ENCODE results near the gene TYW1B.
"Not testable (repeated sequence)": the region's sequence is repeated elsewhere in the genome, so short reads cannot be mapped to it uniquely, and the experiment has no call there.

The TYW1B gene

DNA sequence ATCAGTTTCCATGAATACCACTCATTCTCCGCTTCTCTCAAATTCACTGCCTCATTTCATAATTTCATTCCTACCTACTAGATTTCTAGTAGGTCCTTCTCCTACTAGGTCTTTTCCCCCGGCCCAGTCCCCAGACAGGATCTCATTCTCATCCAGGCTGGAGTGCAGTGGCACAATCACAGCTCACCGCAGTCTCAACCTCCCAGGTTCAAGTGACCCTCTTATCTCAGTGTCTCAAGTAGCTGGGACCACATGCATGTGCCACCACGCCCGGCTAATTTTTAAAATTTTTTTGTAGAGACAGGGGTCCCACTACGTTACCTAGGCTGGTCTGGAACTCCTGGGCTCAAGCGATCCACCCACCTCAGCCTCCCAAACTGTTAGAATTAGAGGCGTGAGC, 132.5 kb downstream of the TYW1B start:
- DNase-seq: not testable (repeated sequence)

DNA sequence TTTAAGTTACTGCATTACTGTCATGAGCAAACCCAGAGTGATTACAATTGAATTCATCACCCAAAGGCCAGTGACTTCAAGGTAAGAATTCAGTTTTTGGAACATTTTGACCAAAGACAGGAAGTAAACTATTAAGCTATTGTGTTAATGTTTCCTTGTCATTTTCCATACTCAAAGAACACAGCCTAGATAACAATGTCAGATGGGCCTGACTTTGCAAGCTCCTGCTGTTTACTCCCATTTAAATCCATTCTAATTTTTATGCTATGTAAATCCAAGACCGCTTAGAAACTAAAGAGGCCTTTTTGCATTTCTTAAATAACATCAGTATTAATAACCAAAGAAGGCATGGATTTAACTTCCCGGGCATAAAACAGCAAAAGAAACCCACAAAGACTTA, 136.6 kb downstream of the TYW1B start:
- not testable (repeated sequence) for DNase-seq

DNA sequence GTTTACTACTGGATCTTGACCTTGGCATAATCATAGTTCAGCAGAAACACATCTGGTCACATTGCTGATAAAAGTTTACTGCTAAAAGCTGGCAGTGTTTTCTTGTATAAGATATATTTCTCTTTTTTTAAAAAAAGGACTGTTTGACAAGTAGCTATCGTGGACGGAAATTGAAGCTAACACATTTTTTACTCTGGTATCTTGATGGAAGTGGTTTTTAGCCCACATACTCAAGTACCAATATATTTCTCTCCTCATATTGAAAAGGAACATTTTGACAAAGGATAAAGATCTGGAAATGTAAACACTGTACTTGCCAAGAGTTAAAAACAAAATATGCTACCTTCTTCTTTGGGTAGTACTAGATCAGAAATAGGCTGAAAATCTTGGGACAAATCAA, 137.8 kb downstream of the TYW1B start:
- not testable (repeated sequence) for DNase-seq

DNA sequence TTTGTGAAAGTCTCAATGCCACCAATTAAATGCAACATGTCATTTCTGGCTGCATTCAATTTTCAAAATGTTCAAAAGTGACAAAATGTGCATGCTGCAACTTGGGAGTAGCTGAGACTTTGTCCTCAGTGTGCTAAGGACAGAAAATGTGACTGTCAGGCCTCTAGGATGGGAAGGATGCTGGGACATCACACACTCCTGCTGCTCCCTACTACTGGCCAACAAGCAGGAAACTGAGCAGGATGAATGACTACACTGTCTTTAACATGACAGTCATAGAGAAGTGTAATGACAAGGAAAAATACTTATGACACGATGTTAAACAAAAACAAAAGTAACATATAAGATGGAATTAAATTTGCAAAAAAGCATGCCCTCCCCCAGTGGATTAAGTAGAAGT, 138.7 kb downstream of the TYW1B start:
- not testable (repeated sequence) for DNase-seq

DNA sequence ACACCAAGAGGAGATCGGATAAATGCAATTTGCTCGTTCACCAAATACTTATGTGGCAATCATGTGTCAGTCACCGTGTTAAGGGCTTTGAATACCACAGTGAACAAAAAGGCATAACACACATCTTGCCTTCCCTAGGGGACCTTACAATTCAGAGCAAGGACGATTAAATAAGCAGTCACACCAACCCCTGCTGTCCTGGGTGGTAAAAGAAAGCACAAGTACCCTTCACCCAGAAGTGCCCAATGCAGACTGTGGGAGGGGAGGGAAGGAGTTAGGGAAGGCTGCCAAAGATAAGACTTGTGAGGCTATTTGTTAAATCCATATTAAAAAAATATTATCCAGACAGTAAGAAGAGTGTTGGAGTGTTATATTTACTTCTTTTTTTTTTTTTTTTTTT, 146.8 kb downstream of the TYW1B start:
- DNase-seq: not testable (repeated sequence)

DNA sequence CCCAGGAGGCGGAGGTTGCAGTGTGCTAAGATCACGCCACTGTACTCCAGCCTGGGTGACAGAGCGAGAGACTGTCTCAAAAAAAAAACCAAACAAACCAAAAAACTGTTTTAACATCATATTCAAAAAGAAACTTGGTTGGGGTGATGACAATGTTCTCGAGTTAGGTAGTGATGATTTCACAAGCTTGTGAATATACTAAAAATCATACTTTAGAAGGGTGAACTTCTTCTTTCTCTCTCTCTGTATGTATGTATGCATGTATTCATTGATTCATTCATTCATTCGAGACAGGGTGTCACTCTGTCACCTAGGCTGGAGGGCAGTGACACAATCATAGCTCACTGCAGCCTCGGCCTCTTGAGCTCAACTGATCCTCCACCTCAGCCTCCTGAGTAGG, 151.1 kb downstream of the TYW1B start:
- not testable (repeated sequence) for DNase-seq

DNA sequence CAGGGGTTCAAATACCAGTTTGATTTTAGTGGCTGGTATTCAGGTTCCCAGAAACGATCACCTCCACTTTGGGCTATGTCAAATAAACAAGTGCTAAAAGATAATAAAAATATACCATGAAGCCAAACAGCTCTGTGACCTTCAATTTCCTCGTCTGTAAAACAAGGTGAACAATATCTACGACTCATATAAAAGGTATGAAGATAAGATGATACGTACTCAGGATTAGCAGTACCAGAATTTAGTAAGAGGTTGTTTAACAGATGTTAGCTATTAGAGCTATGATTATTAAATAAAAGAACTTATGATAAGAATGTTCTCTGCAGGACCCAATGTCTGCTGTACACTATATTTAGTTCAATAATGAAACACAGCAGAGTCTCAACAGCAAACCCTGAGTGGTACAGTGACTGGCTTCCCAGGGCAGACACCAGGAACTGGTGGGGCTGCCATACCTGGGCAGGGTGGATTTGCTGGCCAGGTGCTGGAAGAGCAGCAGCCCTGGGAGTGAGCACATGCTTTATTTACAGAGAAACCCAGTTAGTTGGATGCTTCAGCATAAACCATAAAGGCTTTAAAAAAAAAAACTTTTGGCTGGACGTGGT, 151.8 kb downstream of the TYW1B start:
- DNase-seq: not testable (repeated sequence)

DNA sequence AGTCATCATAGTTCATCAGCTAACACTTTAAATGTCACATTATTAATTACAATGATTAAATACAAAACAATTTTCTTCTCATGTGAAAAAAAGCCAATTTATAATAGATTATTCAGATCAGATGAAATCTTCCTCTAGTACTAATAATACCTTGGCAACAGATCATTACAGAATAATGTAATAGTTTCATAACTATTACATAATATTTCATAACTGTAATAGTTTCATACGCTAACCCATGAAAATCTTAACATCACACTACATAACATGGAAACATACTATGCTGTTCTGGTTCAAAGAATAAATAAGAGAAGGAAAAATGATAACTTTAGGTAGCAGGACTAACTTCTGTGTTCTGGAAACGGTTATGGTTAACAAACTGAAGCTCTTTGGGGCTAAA, 152.3 kb downstream of the TYW1B start:
- DNase-seq: not testable (repeated sequence)

DNA sequence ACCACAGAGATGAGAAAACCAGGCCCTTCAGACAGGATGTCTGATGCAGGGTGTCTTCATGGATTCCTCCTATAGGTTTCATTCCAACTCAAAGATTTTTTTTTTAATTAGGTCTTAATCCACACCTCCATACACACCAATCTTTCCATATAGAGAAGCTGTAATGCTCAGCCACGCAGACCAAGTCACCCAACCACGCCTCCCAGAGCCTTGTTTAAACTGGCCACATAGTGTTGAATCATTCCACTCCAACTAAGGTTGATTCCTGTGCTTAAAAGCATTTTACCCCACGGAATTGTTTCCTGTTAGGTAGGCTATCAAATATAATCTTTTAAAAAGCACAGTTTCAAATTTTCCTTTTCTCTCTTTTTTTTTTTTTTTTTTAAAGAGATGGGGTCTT, 153.6 kb downstream of the TYW1B start:
- DNase-seq: no peak

DNA sequence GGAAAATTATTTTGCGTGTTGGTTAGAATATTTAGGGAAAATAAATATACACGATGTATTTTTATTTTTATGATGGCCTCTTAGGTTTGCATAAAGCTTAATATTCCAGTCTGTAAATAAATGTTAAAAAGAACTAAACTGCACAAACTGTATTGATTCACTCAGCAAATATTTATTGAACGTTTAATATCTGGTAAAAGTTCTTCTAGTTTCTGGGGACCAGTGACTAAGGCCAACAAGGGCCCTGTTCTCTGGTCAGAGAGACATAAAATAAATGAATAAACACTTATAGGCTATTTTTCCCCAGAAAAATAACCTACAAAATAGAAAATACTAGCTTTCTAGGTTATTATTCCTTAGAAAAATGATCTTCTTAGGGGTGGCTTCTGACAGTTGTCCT, 157.2 kb downstream of the TYW1B start:
- not testable (repeated sequence) for DNase-seq

DNA sequence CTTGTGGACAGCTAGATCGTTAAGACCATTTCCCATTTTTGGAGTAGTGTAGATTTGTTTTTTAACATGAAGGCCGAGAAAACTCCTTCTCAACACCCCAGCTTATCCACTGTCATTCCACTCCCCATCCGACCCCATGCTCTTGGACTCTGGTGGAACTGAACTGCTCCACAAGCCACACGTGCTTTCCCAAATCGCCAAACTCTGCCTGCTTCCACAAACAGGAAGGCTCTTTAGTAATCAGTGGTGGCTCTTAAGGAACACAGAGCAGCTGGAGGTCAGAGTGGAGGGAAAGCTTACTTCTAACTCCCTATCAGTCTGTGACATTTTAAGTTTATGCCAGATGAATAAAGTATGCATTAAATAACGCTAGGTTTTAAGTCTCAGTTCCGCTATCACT, 159.6 kb downstream of the TYW1B start:
- not testable (repeated sequence) for DNase-seq

DNA sequence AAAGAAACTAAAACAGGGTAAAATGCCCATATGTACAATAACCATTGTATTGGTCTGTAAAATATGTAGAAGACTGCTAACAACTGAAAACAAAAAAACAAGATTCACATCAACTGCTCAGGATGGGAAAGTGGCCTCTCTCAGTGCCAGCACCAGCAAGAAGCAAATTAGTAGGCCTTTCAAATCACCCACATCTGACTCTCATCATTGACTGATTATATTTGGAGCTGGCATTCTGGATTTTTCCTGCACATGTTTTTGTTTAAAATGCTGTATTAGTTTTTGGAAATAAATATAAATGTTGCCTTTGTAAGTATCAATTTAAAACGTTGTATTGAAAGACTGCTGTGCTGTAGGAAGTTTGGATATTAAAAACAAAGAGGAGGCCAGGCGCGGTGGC, 161.0 kb downstream of the TYW1B start:
- not testable (repeated sequence) for DNase-seq

DNA sequence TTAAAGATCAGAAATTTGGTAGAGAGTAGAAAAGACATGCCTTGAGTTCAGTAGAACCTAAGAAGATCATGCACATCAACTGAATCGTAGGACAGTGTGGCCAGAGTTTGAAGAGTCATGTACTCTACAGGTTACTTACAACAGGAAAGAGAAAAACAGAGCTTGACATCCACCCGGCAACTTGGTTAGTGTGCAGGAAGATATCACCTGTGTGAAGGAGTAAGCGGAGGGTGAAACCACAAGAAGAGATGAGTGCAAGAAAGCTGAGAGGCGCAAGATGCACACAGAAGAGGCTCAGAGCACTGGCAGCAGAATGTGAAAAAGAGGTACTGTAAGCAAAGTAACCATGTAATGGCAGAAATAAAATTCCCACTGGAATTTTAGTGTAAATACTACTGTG, 179.4 kb downstream of the TYW1B start:
- not testable (repeated sequence) for DNase-seq

DNA sequence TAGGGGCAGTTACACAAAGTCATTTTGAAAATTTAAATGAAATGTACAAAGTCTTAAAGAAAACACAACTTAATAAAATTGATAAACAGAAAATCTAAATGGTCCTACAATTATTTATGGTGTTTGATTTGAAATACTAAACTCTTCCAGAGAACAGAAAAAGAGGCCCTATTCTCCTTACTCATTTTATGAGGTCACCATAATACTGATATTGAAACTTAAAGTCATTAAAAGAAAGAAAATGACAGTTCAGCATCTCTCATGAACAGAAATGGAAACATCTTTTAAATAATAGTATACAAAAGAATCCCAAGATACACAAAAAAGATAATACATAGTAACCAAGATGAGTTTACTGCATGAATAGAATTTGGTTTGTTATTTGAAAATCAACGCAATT, 184.3 kb downstream of the TYW1B start:
- not testable (repeated sequence) for DNase-seq

DNA sequence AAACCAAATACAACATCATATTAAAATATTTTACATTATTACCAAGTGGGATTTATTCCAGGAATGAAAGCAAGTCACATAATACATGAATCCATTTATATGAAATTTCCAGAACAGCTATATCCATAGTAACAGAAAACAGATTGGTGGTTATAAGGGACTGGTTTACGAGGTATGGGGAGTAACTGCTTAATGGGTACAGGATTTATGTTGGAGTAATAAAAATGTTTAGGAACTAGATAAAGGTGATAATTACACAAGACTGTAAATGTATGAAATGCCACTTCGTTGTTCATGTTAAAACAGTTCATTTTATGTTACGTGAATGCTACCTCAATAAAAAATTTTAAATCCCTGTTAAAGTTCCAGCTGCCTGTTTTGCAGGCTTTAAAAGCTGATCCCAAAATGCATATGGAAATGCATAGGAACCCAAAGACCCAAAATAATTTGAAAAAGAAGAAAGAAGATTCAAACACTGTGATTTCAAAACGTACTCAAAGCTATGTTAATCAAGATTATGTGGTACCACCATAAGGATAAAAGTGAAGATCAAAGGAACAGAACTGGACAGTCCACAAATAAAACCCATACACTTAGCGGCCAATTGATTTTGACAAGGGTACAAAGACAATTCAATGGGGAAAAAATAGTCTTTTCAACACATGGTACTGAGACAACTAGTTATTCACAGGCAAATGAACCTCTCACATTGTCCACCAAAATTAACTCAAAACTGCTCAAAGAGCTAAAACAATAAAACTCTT, 186.3 kb downstream of the TYW1B start:
- not testable (repeated sequence) for DNase-seq

DNA sequence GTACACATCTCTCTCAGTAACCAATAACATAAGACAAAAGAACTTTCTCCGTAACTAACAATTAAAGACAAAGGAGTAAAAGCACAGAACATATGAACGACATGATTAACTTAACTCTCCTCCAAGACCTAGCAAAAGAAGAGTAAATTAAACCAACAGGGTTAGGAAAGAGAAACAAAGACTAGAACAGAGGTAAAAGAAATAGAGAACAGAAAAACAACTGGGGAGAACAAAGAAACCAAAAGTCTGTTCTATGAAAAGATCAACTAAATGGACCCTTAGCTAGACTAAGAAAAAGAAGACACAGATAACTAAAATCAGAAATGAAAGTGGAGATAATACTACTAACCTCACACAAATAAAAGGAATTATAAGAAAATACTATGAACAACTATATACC, 187.3 kb downstream of the TYW1B start:
- DNase-seq: not testable (repeated sequence)

DNA sequence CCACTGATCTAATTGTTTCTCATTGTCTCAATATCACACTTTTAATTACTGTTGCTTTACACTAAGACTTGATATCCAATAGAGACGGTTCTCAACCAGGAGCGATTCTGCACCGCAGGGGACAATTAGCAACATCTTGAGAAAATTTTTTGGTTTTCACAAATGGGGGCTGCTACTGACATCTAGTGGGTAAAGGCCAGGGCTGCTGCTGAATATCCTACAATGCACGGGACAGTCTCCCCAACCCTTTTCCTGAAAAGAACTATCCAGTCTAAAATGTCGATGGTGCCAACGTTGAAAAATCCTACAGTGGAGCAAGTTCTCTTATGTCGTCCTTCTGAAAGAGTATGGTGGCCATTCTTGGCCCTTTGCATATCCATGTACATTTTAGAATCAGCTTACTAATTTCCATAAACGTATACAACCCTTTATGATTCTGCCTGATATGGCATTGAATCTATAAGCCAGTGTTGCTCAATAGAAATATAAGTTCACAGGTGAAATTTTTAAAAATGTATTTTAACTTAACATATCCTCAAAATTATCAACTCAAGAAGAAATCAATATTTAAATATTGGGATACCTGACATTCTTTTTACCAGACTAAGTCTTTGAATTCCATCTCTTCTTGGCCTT, 192.6 kb downstream of the TYW1B start:
- not testable (repeated sequence) for DNase-seq

DNA sequence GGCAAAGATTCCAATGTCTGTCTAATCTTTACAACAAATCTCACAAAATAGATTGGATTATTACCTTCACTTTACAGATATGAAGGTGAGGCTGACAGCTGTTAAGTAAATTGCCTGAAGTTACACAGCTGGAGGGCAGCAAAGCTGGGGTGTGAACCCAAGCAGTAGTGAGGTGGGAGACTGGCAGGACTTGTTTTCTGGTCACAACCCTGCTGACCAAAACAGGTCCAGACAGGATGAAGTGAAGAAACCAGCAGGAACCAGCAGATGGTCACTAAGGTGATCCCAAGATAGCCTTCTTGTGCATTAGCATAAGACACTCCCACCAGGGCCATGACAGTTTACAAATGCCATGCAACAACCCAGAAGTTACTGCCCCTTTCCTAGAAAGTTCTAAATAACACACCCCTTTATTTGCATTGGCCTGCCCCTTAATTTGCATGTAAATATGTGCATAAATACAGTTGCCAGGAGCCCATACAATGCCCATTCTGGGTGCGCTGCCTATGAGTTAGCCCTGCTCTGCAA, 195.2 kb downstream of the TYW1B start:
- DNase-seq: not testable (repeated sequence)

DNA sequence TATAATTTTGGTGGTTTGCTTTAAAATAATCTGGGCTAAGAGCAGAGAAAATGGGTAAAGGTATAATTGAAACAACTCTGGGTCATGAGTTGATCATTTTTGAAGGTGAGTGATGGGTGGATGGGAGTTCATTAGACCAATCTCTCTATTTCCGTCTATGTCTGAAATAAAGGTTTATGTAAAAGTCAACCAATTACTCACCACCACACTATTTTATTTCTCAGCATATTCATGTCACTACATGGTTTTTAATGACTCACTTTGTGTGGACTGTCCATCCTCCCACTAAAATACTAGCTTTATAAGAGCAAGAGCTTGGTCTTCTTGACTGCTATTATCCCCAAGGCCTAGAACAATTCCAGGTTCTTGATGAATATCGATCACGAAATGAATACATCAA, 199.6 kb downstream of the TYW1B start:
- not testable (repeated sequence) for DNase-seq

DNA sequence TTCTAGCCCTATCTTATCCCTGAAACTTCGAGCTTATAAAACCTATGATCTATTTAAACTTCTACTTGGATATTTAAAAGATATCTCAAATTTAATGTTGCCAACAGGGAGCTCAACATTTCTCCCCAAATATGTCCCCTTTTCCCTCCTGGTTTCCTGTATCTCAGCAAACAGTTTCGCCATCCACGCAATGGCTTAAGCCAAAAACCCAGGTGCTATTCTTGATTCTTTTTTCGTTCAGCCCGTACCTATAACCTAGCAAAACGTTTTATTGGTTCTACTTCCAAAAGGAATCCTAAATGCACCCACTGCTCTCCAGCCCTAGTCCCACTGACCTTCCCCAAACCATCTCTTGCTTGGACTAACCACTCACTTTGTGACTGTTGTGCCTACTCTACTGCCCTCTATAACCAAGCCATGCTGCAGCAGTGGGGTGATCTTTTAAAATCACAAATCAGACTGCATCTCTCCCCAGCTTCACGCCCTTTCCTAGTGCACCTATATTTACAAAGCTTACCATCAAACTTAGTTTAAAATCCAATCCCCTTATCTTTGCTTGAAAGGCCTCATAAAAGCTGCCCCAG, 201.5 kb downstream of the TYW1B start:
- not testable (repeated sequence) for DNase-seq

DNA sequence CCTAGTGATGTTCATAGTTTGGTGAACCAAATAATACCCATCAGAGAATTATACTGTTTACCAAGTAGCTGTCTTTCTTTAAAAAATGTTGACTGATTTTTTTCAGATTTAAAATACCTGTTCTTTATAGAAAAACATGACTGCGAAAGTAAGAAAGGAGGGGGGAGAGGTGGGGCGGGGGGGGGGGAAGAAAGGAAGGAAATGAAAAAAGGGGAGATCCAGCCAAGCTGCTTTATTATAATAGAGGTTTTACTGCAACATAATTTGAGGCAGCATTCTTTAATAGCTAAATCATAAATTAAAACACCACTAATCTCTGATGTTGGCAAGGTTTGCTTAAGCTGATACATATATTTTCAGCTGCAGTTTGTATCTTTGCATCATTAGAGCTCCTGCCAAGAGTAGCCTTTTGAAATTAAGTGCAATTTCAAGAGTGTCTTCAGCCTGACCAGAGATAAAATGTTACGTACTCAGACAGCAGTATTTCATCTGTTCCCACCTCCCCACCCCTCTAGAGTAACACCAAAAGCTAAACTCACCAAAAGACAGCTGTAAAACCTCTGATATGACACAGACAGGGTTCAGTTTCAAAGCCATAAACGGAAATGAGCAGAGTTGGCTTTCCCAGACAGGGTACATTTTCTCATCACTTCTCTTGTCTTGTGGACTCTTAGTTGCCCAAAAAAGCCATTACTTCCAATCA, 202.1 kb downstream of the TYW1B start:
- DNase-seq: not testable (repeated sequence)

DNA sequence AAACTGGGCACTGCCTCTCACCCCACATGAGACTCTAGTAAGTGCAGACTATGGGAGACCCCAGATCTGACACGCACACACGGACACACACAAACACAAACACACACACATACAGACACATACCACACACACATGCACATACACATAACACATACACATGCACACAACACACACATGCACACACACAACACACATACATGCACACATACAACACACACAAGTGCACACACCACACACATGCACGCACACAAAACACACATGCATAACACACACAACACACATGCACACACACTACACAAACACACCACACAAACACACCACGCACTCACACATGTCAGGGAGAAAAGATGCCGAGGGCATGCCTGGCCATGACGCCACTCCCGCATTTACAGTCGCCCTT, 205.5 kb downstream of the TYW1B start:
- DNase-seq: no peak

DNA sequence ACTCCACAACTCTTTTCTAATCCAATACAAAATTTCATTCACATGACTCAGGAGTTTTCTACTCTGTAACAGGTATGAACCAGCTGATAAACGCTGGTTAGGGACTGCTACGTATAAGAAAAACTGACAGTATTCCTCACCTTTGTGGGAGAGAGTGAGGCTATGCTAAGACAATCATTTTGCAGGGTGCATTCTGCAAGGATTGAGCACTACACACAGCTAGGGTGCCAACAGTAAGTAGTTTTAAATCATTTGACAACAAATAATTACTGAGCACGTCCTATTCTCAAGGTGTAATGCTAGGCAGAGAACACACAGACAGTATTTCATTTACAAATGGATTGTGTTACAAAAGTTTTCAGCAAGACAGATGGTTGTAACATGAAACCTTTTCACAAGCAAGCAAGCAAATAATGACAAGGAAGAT, 206.2 kb downstream of the TYW1B start:
- not testable (repeated sequence) for DNase-seq

All from activated CD4-positive, alpha-beta T cell treated with anti-CD3 and anti-CD28 coated beads for 1 hour (primary cell).